DND-41 (cell line): ENCODE results near the gene EPHA3.

Experiments
- ATAC-seq: fragments of 200-7000 bp; cut with Tn5 transposase; 3 replicates; pipeline ENCODE4 v1.9.1; 2021; ENCODE audit warnings: low read depth; ENCODE audit not compliant: insufficient read depth
- DNase-seq: peaks from one replicate; pipeline ENCODE4 v3.0.0-alpha.2; 2020
- H2AFZ ChIP-seq: 2 replicates; pipeline ENCODE4 v1.6.0; 2012; ENCODE audit warnings: low read depth, low read length
- H3K27ac ChIP-seq: 2 replicates; pipeline ENCODE4 v1.5.1; 2012; ENCODE audit warnings: low read length, inconsistent platforms
- H3K27me3 ChIP-seq: fragments of 200-600 bp; sonication (generic); 2 replicates; pipeline ENCODE4 v1.6.0; 2012; ENCODE audit warnings: low read length, mild to moderate bottlenecking, inconsistent platforms; ENCODE audit not compliant: insufficient read depth, poor library complexity
- H3K36me3 ChIP-seq: 2 replicates; pipeline ENCODE4 v1.5.1; 2012; ENCODE audit warnings: low read length, inconsistent platforms; ENCODE audit not compliant: insufficient read depth
- H3K4me1 ChIP-seq: 2 replicates; pipeline ENCODE4 v1.5.1; 2012; ENCODE audit warnings: mild to moderate bottlenecking, low read length; ENCODE audit not compliant: insufficient read depth
- H3K4me2 ChIP-seq: 2 replicates; pipeline ENCODE4 v1.6.0; 2012; ENCODE audit warnings: mild to moderate bottlenecking, moderate library complexity, low read length, inconsistent platforms; ENCODE audit not compliant: insufficient read depth
- H3K4me3 ChIP-seq, 2 experiments: fragments of 200-600 bp in 1 of 2; shearing (Covaris generic) in 1 of 2; 2 replicates each; pipeline ENCODE4 v1.5.1; 2012 to 2016; ENCODE audit warnings: inconsistent platforms in 2 of 2, low read length in 2 of 2, mild to moderate bottlenecking in 2 of 2, low read depth in 1 of 2, moderate library complexity in 1 of 2
- H3K79me2 ChIP-seq: 2 replicates; pipeline ENCODE4 v1.6.0; 2012; ENCODE audit warnings: low read length, inconsistent platforms; ENCODE audit not compliant: insufficient read depth
- H3K9ac ChIP-seq: 2 replicates; pipeline ENCODE4 v1.6.0; 2012; ENCODE audit warnings: low read depth, mild to moderate bottlenecking, inconsistent platforms, low read length, moderate library complexity
- H3K9me3 ChIP-seq: 2 replicates; pipeline ENCODE4 v1.5.1; 2012; ENCODE audit warnings: low read length, moderate library complexity, mild to moderate bottlenecking, inconsistent platforms; ENCODE audit not compliant: insufficient read depth, severe bottlenecking
- H4K20me1 ChIP-seq: 2 replicates; pipeline ENCODE4 v1.6.0; 2012; ENCODE audit warnings: low read length; ENCODE audit not compliant: insufficient read depth
- EZH2 ChIP-seq: IDR thresholded peaks from 3 replicates; pipeline ENCODE4 v1.6.1; 2012; ENCODE audit warnings: borderline replicate concordance, low read depth, mild to moderate bottlenecking, moderate library complexity, low read length, inconsistent platforms; ENCODE audit not compliant: severe bottlenecking
- TF ChIP-seq, protein P1 (sequence below): IDR thresholded peaks from 2 replicates; pipeline ENCODE4 v1.5.1; 2012; ENCODE audit warnings: borderline replicate concordance, low read length, moderate library complexity, mild to moderate bottlenecking; ENCODE audit not compliant: poor library complexity, severe bottlenecking; ENCODE audit errors: extremely low read depth

EPHA3 gene

GRCh38 chr3:89186456-89186855 is 79.0 kb downstream of the EPHA3 start:
- H3K27me3 ChIP-seq, result no peaks in the 10 kb centered on the region
- H3K4me1 ChIP-seq, result no peaks in the 10 kb centered on the region
- no peak for TF ChIP-seq EZH2
- H2AFZ ChIP-seq, result no peak overlapping the region
- H3K4me3 ChIP-seq, result no peak overlapping the region
- H4K20me1 ChIP-seq, result no peaks in the 10 kb centered on the region
- no peak overlapping the region for H3K9ac ChIP-seq
- H3K79me2 ChIP-seq, result no peaks in the 10 kb centered on the region
- no peaks in the 10 kb centered on the region for H3K36me3 ChIP-seq
- DNase-seq, result no peak
- H3K4me2 ChIP-seq, result no peak overlapping the region
- no peak overlapping the region for H3K27ac ChIP-seq
- no peak for ATAC-seq
- H3K9me3 ChIP-seq, result no peaks in the 10 kb centered on the region

- Histone ChIP-seq H3K4me1 (no peaks in the 10 kb centered on the region), H3K79me2 (no peaks in the 10 kb centered on the region), H3K9ac (no peak overlapping the region), H3K9me3 (no peaks in the 10 kb centered on the region), H3K4me3 (no peak overlapping the region), H2AFZ (no peak overlapping the region), H3K36me3 (no peaks in the 10 kb centered on the region), H3K27me3 (no peaks in the 10 kb centered on the region), H3K4me2 (no peak overlapping the region), H3K27ac (no peak overlapping the region), H4K20me1 (no peaks in the 10 kb centered on the region)
- TF ChIP-seq, protein P1, sequence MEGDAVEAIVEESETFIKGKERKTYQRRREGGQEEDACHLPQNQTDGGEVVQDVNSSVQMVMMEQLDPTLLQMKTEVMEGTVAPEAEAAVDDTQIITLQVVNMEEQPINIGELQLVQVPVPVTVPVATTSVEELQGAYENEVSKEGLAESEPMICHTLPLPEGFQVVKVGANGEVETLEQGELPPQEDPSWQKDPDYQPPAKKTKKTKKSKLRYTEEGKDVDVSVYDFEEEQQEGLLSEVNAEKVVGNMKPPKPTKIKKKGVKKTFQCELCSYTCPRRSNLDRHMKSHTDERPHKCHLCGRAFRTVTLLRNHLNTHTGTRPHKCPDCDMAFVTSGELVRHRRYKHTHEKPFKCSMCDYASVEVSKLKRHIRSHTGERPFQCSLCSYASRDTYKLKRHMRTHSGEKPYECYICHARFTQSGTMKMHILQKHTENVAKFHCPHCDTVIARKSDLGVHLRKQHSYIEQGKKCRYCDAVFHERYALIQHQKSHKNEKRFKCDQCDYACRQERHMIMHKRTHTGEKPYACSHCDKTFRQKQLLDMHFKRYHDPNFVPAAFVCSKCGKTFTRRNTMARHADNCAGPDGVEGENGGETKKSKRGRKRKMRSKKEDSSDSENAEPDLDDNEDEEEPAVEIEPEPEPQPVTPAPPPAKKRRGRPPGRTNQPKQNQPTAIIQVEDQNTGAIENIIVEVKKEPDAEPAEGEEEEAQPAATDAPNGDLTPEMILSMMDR, result no peak
- no peak for DNase-seq
- no peak for ATAC-seq
These were observed 91.2 kb downstream of the EPHA3 start for GRCh38 chr3:89198591-89198990.

DNA sequence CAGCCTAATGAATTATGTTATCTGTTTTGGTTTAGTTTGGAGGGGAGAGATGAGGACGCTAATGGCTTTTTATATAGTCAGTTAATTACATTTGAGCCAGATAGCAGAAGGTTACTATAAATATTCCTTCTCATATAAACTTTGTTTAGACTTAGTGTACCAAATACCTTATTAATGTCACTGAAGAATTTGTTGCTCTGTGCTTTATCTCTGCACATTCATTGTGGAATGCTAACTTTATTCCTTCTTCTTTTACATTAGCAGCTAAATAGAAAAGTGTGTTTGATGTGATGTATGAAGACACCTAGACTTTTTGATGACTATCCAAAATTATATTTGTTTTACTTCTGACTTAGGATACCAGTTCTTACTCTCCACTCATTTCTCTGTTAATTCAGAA is 105.2 kb downstream of the EPHA3 start:
- Histone ChIP-seq H3K36me3 (no peaks in the 10 kb centered on the region), H3K9ac (no peak overlapping the region), H3K79me2 (no peaks in the 10 kb centered on the region), H3K4me3 (no peak overlapping the region), H4K20me1 (no peaks in the 10 kb centered on the region), H3K27me3 (no peaks in the 10 kb centered on the region), H3K9me3 (no peaks in the 10 kb centered on the region), H3K27ac (no peak overlapping the region), H3K4me2 (no peak overlapping the region), H2AFZ (no peak overlapping the region), H3K4me1 (no peaks in the 10 kb centered on the region)
- DNase-seq (no peak), ATAC-seq (no peak)
- no peak for TF ChIP-seq EZH2
- TF ChIP-seq, protein P1, result no peak

DNA sequence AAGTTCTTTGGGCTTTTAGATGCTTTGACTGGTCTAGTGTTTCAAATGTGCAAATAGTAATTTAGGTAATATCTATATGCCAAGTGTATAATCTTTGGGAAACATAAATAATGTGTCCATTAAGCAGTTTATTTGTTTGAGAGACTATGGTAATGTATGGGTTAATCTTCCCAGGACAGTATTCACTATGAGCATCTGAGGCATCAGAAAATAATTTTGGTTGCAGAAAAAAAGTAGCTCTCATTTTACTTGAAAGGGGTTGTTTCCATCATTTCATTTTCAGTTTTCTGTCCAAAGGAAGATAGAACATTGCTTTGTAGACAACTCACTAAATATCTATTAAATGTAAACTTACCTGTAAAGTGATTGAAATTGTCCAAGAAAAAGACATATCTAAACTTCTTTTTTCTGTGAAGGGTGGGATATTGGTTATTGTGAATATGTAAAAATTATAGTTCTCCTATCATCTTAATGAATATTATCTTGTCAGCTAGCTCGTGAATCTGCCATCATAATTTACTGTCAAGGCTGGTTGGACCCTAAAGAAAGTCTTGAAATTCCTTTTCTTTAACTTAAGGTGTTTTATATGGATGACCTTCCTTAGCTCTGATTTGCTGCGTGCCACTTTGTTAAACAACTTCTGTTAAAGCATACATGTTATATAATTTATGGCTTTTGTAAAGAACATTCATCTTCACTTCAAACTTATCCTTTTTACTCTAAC is 108.8 kb downstream of the EPHA3 start:
- H4K20me1 ChIP-seq, result no peaks in the 10 kb centered on the region
- no peaks in the 10 kb centered on the region for H3K36me3 ChIP-seq
- TF ChIP-seq, protein P1, result no peak
- no peak for TF ChIP-seq EZH2
- no peak overlapping the region for H3K9ac ChIP-seq
- no peak overlapping the region for H2AFZ ChIP-seq
- H3K9me3 ChIP-seq, result no peaks in the 10 kb centered on the region
- no peak overlapping the region for H3K4me3 ChIP-seq
- ATAC-seq, result no peak
- DNase-seq, result no peak
- no peaks in the 10 kb centered on the region for H3K79me2 ChIP-seq
- no peaks in the 10 kb centered on the region for H3K27me3 ChIP-seq
- no peak overlapping the region for H3K27ac ChIP-seq
- H3K4me2 ChIP-seq, result no peak overlapping the region
- no peaks in the 10 kb centered on the region for H3K4me1 ChIP-seq
